ENCODE data around the gene KIF5B. TPM values are rescaled to one million over a fixed set of nuclear protein-coding genes. Genes with fewer than 3 reads are reported as not detected.
"Not testable (repeated sequence)": the region's sequence is repeated elsewhere in the genome, so short reads cannot be mapped to it uniquely, and the experiment has no call there.

Gene KIF5B
- total RNA-seq, 2 experiments from 2014 or later = 63.8 to 81.3 TPM

DNA sequence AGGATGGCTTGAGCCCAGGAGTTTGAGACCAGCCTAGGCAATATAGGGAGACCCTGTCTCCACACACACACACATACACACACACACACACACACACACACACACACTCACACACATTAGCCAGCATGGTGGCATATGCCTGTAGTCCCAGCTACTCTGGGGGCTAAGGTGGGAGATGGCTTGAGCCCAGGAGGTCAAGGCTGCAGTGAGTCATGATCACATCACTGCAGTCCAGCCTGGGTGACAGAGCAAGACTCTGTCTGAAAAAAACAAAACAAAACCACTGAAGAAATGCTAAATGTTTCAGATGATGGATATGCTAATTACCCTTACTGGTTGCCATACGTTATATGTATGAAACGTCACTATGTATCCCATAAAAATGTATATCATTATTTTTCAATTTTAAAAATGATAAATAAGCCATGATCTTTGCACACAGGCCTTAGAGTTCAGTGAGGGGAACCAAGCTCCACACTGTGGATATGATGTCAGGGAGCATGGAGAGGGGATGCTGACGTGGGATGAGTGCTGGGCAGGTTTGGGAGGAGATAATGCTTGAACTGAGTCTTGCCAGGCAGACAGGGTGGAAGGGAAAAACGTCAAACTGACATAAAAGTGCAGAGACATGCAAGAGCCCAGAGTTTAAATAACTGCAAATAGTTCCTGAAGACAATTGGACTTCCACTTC lies 81.6 kb downstream of the KIF5B start:
- ChIA-PET CTCF (ENCODE audit: unreplicated experiment) (no interaction called here), POLR2A (interaction anchor here (1.7 kb wide), 1 partner anchor 18 kb away, joined by 4 read pairs; no protein-coding TSS in a partner anchor)
- H2AFZ ChIP-seq (ENCODE audit: low read length) = no peak overlapping the region
- H3K4me3 ChIP-seq (ENCODE audit: low read depth, low read length, poor library complexity, severe bottlenecking) = no peak overlapping the region
- no peak overlapping the region for H3K27ac ChIP-seq (ENCODE audit: low read depth, low read length, poor library complexity, severe bottlenecking)
- no peaks in the 10 kb centered on the region for H3K9me2 ChIP-seq (ENCODE audit: insufficient read depth, low read length)
- no peak overlapping the region for H3K4me2 ChIP-seq (ENCODE audit: low read length)
- H4K20me1 ChIP-seq (ENCODE audit: insufficient read depth, low read length) = no peaks in the 10 kb centered on the region
- H3K4me1 ChIP-seq (ENCODE audit: insufficient read depth, low read length, poor library complexity, severe bottlenecking) = no peaks in the 10 kb centered on the region
- intact Hi-C loops (cut with micrococcal nuclease; ENCODE audit: unreplicated experiment) = no loop called here
- TF ChIP-seq, protein P1, sequence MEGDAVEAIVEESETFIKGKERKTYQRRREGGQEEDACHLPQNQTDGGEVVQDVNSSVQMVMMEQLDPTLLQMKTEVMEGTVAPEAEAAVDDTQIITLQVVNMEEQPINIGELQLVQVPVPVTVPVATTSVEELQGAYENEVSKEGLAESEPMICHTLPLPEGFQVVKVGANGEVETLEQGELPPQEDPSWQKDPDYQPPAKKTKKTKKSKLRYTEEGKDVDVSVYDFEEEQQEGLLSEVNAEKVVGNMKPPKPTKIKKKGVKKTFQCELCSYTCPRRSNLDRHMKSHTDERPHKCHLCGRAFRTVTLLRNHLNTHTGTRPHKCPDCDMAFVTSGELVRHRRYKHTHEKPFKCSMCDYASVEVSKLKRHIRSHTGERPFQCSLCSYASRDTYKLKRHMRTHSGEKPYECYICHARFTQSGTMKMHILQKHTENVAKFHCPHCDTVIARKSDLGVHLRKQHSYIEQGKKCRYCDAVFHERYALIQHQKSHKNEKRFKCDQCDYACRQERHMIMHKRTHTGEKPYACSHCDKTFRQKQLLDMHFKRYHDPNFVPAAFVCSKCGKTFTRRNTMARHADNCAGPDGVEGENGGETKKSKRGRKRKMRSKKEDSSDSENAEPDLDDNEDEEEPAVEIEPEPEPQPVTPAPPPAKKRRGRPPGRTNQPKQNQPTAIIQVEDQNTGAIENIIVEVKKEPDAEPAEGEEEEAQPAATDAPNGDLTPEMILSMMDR (conservative IDR thresholded peaks at IDR 0.05; ENCODE audit: low read length) = no peak
- TF ChIP-seq EZH2phosphoT487 (IDR thresholded peaks at IDR 0.05; ENCODE audit: borderline replicate concordance, low read depth, low read length) = no peak
- H3K79me2 ChIP-seq (ENCODE audit: insufficient read depth, low read depth, low read length) = no peaks in the 10 kb centered on the region
- DNase-seq (ENCODE audit: low spot score) = no peak
- H3K9me3 ChIP-seq (ENCODE audit: low read length) = no peaks in the 10 kb centered on the region
- no peaks in the 10 kb centered on the region for H3K36me3 ChIP-seq (ENCODE audit: insufficient read depth, low read length)
- no TSS peak for BruUV-seq (replicated peaks)

DNA sequence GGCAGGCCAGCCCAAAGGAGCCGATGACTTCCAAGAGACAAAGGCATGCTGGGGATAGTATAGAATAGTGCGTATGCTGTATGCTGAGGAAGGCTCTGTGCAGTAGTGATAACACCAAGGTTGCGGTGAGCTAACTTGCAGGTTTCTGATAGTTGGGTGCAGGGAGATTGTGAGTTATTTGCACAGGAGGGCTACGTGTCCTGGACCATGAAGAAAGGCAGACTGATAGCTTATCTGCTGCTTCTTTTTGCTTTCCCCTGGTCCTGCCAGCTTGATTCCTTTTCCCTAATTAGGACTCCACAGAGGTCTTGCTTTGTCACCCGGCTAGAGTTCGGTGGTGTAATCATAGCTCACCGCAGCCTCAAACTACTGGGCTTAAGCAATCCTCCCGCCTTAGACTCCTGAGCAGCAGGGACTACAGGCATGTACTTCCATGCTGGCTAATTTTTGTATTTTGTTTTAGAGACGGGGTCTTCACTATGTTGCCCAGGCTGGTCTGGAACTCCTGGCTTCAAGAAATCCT lies 83.6 kb downstream of the KIF5B start:
- Histone ChIP-seq H3K9me3 (ENCODE audit: low read length) (no peaks in the 10 kb centered on the region), H3K4me1 (ENCODE audit: insufficient read depth, low read length, poor library complexity, severe bottlenecking) (no peaks in the 10 kb centered on the region), H3K4me3 (ENCODE audit: low read depth, low read length, poor library complexity, severe bottlenecking) (no peak overlapping the region), H2AFZ (ENCODE audit: low read length) (no peak overlapping the region), H3K36me3 (ENCODE audit: insufficient read depth, low read length) (no peaks in the 10 kb centered on the region), H4K20me1 (ENCODE audit: insufficient read depth, low read length) (no peaks in the 10 kb centered on the region), H3K27ac (ENCODE audit: low read depth, low read length, poor library complexity, severe bottlenecking) (no peak overlapping the region), H3K9me2 (ENCODE audit: insufficient read depth, low read length) (no peaks in the 10 kb centered on the region), H3K4me2 (ENCODE audit: low read length) (no peak overlapping the region), H3K79me2 (ENCODE audit: insufficient read depth, low read depth, low read length) (no peaks in the 10 kb centered on the region)
- no peak for DNase-seq (ENCODE audit: low spot score)
- no TSS peak for BruUV-seq (replicated peaks)
- ChIA-PET CTCF (ENCODE audit: unreplicated experiment) (no interaction called here), POLR2A (interaction anchor here (0.7 kb wide), 1 partner anchor 10 kb away, joined by 3 read pairs; no protein-coding TSS in a partner anchor)
- TF ChIP-seq, protein P1 (conservative IDR thresholded peaks at IDR 0.05; ENCODE audit: low read length) = no peak
- no peak for TF ChIP-seq EZH2phosphoT487 (IDR thresholded peaks at IDR 0.05; ENCODE audit: borderline replicate concordance, low read depth, low read length)
- intact Hi-C loops (cut with micrococcal nuclease; ENCODE audit: unreplicated experiment) = no loop called here

DNA sequence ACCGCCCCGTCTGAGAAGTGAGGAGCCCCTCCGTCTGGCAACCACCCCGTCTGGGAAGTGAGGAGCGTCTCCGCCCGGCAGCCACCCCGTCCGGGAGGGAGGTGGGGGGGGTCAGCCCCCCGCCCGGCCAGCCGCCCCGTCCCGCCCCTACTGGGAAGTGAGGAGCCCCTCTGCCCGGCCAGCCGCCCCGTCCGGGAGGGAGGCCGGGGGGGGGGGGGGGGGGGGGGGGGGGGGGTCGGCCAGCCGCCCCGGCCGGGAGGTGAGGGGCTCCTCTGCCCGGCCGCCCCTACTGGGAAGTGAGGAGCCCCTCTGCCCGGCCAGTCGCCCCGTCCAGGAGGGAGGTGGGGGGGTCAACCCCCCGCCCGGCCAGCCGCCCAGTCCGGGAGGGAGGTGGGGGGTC lies 86.4 kb downstream of the KIF5B start:
- H2AFZ ChIP-seq (ENCODE audit: low read length); H3K4me1 ChIP-seq (ENCODE audit: insufficient read depth, low read length, poor library complexity, severe bottlenecking); H3K9me2 ChIP-seq (ENCODE audit: insufficient read depth, low read length); H3K36me3 ChIP-seq (ENCODE audit: insufficient read depth, low read length); H3K27ac ChIP-seq (ENCODE audit: low read depth, low read length, poor library complexity, severe bottlenecking); CTCF ChIA-PET (ENCODE audit: unreplicated experiment); H3K4me2 ChIP-seq (ENCODE audit: low read length); H3K9me3 ChIP-seq (ENCODE audit: low read length); H4K20me1 ChIP-seq (ENCODE audit: insufficient read depth, low read length); DNase-seq (ENCODE audit: low spot score); H3K79me2 ChIP-seq (ENCODE audit: insufficient read depth, low read depth, low read length); intact Hi-C loops (cut with micrococcal nuclease; ENCODE audit: unreplicated experiment); POLR2A ChIA-PET; BruUV-seq (replicated peaks); H3K4me3 ChIP-seq (ENCODE audit: low read depth, low read length, poor library complexity, severe bottlenecking): not testable (repeated sequence)
